ENCODE measurements around the gene PDCD1. TPM values are rescaled to one million over a fixed set of nuclear protein-coding genes. Genes with fewer than 3 reads are reported as not detected.

Gene PDCD1
- total and polyA plus RNA-seq, 7 donors, result 0.14 to 3.2 (median 0.67) TPM; not detected in 3

- no peaks in the 10 kb centered on the region for H3K36me3 ChIP-seq
- WGBS, 2 donors, result 64 to 78% methylated on average over 3 of the region's 3 CpGs
- H3K27me3 ChIP-seq, result no peaks in the 10 kb centered on the region
- TF ChIP-seq POLR2AphosphoS5 (IDR thresholded peaks at IDR 0.05) (no peak), POLR2A (IDR thresholded peaks at IDR 0.05) (no peak), CTCF (IDR thresholded peaks at IDR 0.05) (no peak), EP300 (IDR thresholded peaks at IDR 0.05) (no peak)
- peaks cover 0 to 7% (median 0%) of the 10 kb centered on the region in 4 donors for H3K4me1 ChIP-seq
- intact Hi-C loops (cut with DNase I), result no loop called here
- no peak overlapping the region for H3K4me3 ChIP-seq
- no peak for DNase-seq
- no peak overlapping the region for H3K27ac ChIP-seq
- peaks cover 0 to 1% (median 0%) of the 10 kb centered on the region in 4 donors for H3K9me3 ChIP-seq
Observed at GRCh38 chr2:241891988-241892298, 33.2 kb upstream of the PDCD1 start.

GRCh38 chr2:241891315-241891987 lies 32.8 kb upstream of the PDCD1 start:
- intact Hi-C loops (cut with DNase I), result no loop called here
- H3K4me1 ChIP-seq, result peaks cover 0 to 7% (median 0%) of the 10 kb centered on the region in 4 donors
- no peaks in the 10 kb centered on the region for H3K27me3 ChIP-seq
- DNase-seq, result no peak
- no peaks in the 10 kb centered on the region for H3K36me3 ChIP-seq
- WGBS, 2 donors, result 83 to 92% methylated on average over 27 of the region's 27 CpGs
- no peak overlapping the region for H3K4me3 ChIP-seq
- no peak for TF ChIP-seq POLR2A (IDR thresholded peaks at IDR 0.05)
- TF ChIP-seq CTCF (IDR thresholded peaks at IDR 0.05), result no peak
- TF ChIP-seq POLR2AphosphoS5 (IDR thresholded peaks at IDR 0.05), result no peak
- TF ChIP-seq EP300 (IDR thresholded peaks at IDR 0.05), result no peak
- peaks cover 0 to 2% (median 0%) of the 10 kb centered on the region in 4 donors for H3K9me3 ChIP-seq
- H3K27ac ChIP-seq, result no peak overlapping the region

DNA sequence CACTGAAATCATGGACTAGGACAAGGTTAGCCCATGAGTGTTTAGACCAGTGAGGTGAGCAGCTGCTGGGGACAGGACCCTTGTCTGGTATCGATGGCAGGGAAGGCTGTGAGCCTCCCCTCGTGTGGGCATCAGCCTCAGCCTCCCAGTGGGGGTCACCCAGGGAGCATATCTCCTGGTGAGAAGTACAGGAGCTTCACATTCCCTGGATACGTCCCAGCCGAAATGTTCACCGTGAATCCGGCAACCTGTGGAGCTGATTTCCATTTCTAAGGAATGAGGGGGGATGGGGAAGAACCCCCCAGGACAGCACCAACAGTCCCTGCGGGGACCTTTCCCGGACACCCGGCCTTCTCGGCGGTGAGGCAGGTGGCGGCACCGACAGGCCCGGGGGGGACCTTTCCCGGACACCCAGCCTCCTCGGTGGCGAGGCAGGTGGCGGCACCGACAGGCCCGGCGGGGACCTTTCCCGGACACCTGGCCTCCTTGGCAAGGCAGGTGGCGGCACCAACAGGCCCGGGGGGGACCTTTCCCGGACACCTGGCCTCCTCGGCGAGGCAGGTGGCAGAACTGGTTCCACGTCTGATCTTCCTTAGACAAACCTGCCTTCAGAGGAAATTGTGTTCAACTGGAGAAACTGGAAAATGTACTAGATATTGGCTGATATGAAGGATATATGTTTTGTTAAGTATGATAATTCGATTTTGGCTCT lies 32.0 kb upstream of the PDCD1 start:
- Histone ChIP-seq H3K27me3 (no peaks in the 10 kb centered on the region), H3K9me3 (peaks cover 0 to 2% (median 0%) of the 10 kb centered on the region in 4 donors), H3K27ac (no peak overlapping the region), H3K4me3 (no peak overlapping the region), H3K36me3 (no peaks in the 10 kb centered on the region), H3K4me1 (peaks cover 0 to 7% (median 0%) of the 10 kb centered on the region in 4 donors)
- no peak for DNase-seq
- intact Hi-C loops (cut with DNase I), result no loop called here
- WGBS, 2 donors, result 42 to 82% methylated on average over 29 of the region's 29 CpGs
- no peak for TF ChIP-seq CTCF (IDR thresholded peaks at IDR 0.05)
- TF ChIP-seq POLR2A (IDR thresholded peaks at IDR 0.05), result no peak
- TF ChIP-seq EP300 (IDR thresholded peaks at IDR 0.05), result no peak
- TF ChIP-seq POLR2AphosphoS5 (IDR thresholded peaks at IDR 0.05), result no peak

DNA sequence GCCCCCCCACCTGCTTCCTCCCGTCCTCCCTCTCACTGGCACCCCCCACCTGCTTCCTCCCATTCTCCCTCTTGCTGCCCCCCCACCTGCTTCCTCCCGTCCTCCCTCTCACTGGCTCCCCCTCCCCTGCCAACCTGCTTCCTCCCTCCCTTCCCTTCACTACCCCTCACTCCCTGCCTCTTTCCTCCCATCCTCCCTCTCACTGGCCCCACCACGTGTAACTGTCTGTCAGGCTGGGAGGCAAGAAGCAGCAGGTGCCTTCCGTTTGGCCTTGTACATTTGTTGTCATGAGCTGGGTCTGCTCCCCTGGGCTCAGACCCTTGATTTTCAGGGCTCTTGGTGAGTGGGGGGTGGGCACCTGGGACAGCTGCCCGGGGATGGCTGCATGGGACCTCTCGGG lies 29.9 kb upstream of the PDCD1 start:
- 62 to 68% methylated on average over 5 of the region's 6 CpGs for WGBS, 2 donors
- Histone ChIP-seq H3K4me3 (no peak overlapping the region), H3K27me3 (no peaks in the 10 kb centered on the region), H3K9me3 (peaks cover 0 to 2% (median 0%) of the 10 kb centered on the region in 4 donors), H3K36me3 (no peaks in the 10 kb centered on the region), H3K4me1 (peaks cover 0 to 7% (median 0%) of the 10 kb centered on the region in 4 donors), H3K27ac (no peak overlapping the region)
- TF ChIP-seq POLR2A (IDR thresholded peaks at IDR 0.05), result no peak
- no peak for TF ChIP-seq EP300 (IDR thresholded peaks at IDR 0.05)
- TF ChIP-seq CTCF (IDR thresholded peaks at IDR 0.05), result no peak
- TF ChIP-seq POLR2AphosphoS5 (IDR thresholded peaks at IDR 0.05), result no peak
- intact Hi-C loops (cut with DNase I), result no loop called here
- no peak for DNase-seq

Measured in sigmoid colon (tissue), 7 donors.